H9 (cell line): ENCODE data around the gene SIPA1. TPM values are rescaled to one million over a fixed set of nuclear protein-coding genes. Genes with fewer than 3 reads are reported as not detected.

Source experiments
- DNase-seq: peaks from one replicate; pipeline ENCODE4 v3.0.0-alpha.2; 2017
- H2AFZ ChIP-seq: one replicate; pipeline ENCODE4 v1.6.1; 2013; ENCODE audit warnings: mild to moderate bottlenecking, low read length, control low read depth, moderate library complexity
- H2AK5ac ChIP-seq: 2 replicates; pipeline ENCODE4 v1.6.1; 2013; ENCODE audit warnings: low read length, control low read depth, mixed read lengths; ENCODE audit not compliant: insufficient read length
- H2BK120ac ChIP-seq: one replicate; pipeline ENCODE4 v1.6.1; 2013; ENCODE audit warnings: low read depth, mild to moderate bottlenecking, low read length, control low read depth, inconsistent platforms; ENCODE audit not compliant: poor library complexity, severe bottlenecking
- H2BK12ac ChIP-seq: 2 replicates; pipeline ENCODE4 v1.6.1; 2013; ENCODE audit warnings: low read length, control low read depth, mixed read lengths, low read depth; ENCODE audit not compliant: insufficient read length
- H2BK15ac ChIP-seq: 2 replicates; pipeline ENCODE4 v1.6.1; 2013; ENCODE audit warnings: low read depth, low read length, control low read depth
- H2BK20ac ChIP-seq: one replicate; pipeline ENCODE4 v1.6.1; 2013; ENCODE audit warnings: low read depth, mild to moderate bottlenecking, low read length, control low read depth, inconsistent platforms; ENCODE audit not compliant: poor library complexity, severe bottlenecking
- H2BK5ac ChIP-seq: 2 replicates; pipeline ENCODE4 v1.6.1; 2013; ENCODE audit warnings: low read length, control low read depth, mixed read lengths; ENCODE audit not compliant: insufficient read length
- H3K14ac ChIP-seq: 2 replicates; pipeline ENCODE4 v1.6.1; 2013; ENCODE audit warnings: low read length, control low read depth; ENCODE audit not compliant: insufficient read depth
- H3K18ac ChIP-seq: 2 replicates; pipeline ENCODE4 v1.6.1; 2013; ENCODE audit warnings: low read depth, mild to moderate bottlenecking, mixed read lengths, low read length, control low read depth; ENCODE audit not compliant: insufficient read length
- H3K23ac ChIP-seq: 2 replicates; pipeline ENCODE4 v1.6.1; 2013; ENCODE audit warnings: low read length, control low read depth, mixed read lengths, low read depth; ENCODE audit not compliant: insufficient read length
- H3K23me2 ChIP-seq: 2 replicates; pipeline ENCODE4 v1.6.1; 2013; ENCODE audit warnings: low read depth, mild to moderate bottlenecking, mixed read lengths, low read length, control low read depth; ENCODE audit not compliant: insufficient read length, poor library complexity, severe bottlenecking
- H3K27ac ChIP-seq: 2 replicates; pipeline ENCODE4 v1.5.1; 2013; ENCODE audit warnings: low read length, control low read depth, mixed read lengths, low read depth; ENCODE audit not compliant: insufficient read length
- H3K27me3 ChIP-seq: 2 replicates; pipeline ENCODE4 v1.6.1; 2013; ENCODE audit warnings: low read length, control low read depth, inconsistent platforms; ENCODE audit not compliant: insufficient read depth
- H3K4ac ChIP-seq: 2 replicates; pipeline ENCODE4 v1.6.1; 2013; ENCODE audit warnings: low read depth, mild to moderate bottlenecking, control low read depth, inconsistent platforms, low read length, moderate library complexity
- H3K4me1 ChIP-seq: 2 replicates; pipeline ENCODE4 v1.6.1; 2013; ENCODE audit warnings: low read length, control low read depth, inconsistent platforms; ENCODE audit not compliant: insufficient read depth
- H3K4me2 ChIP-seq: 2 replicates; pipeline ENCODE4 v1.6.1; 2013; ENCODE audit warnings: low read length, control low read depth, mixed read lengths; ENCODE audit not compliant: insufficient read length, insufficient read depth
- H3K56ac ChIP-seq: 2 replicates; pipeline ENCODE4 v1.6.1; 2013; ENCODE audit warnings: low read depth, mild to moderate bottlenecking, mixed read lengths, low read length, control low read depth; ENCODE audit not compliant: insufficient read length
- H3K79me1 ChIP-seq: 2 replicates; pipeline ENCODE4 v1.6.1; 2013; ENCODE audit warnings: low read depth, mild to moderate bottlenecking, moderate library complexity, low read length, control low read depth, inconsistent platforms; ENCODE audit not compliant: insufficient read depth, poor library complexity, severe bottlenecking
- H3K79me2 ChIP-seq: 2 replicates; pipeline ENCODE4 v1.6.1; 2013; ENCODE audit warnings: low read length, control low read depth, inconsistent platforms; ENCODE audit not compliant: insufficient read depth
- H3K9ac ChIP-seq: 2 replicates; pipeline ENCODE4 v1.6.1; 2013; ENCODE audit warnings: low read length, control low read depth, mixed read lengths; ENCODE audit not compliant: insufficient read length; ENCODE audit errors: extremely low read depth
- H3K9me3 ChIP-seq: one replicate; pipeline ENCODE4 v1.6.1; 2013; ENCODE audit warnings: low read depth, low read length, inconsistent platforms; ENCODE audit not compliant: control insufficient read depth
- H3T11ph ChIP-seq: one replicate; pipeline ENCODE4 v1.6.1; 2013; ENCODE audit warnings: mild to moderate bottlenecking, low read length, control low read depth, inconsistent platforms
- H4K20me1 ChIP-seq: one replicate; pipeline ENCODE4 v1.6.1; 2013; ENCODE audit not compliant: control insufficient read depth, insufficient read length, insufficient read depth
- H4K5ac ChIP-seq: 2 replicates; pipeline ENCODE4 v1.6.1; 2013; ENCODE audit warnings: low read depth, mild to moderate bottlenecking, mixed read lengths, low read length, control low read depth; ENCODE audit not compliant: insufficient read length
- H4K8ac ChIP-seq: replicated peaks from 2 replicates; pipeline ENCODE4 v1.6.1; 2013; ENCODE audit warnings: low read length, control low read depth, mixed read lengths, low read depth; ENCODE audit not compliant: insufficient read length
- H4K91ac ChIP-seq: 2 replicates; pipeline ENCODE4 v1.6.1; 2013; ENCODE audit warnings: low read depth, mild to moderate bottlenecking, moderate library complexity, mixed read lengths, low read length, control low read depth; ENCODE audit not compliant: insufficient read length
- H3K27ac Mint-ChIP-seq, 3 experiments: 2 replicates in 2 of 3; 3 replicates in 1 of 3; pipeline ENCODE4 v1.8.0; 2020 to 2021; ENCODE audit warnings: mixed read lengths in 3 of 3, mild to moderate bottlenecking in 1 of 3, moderate library complexity in 1 of 3
- H3K27me3 Mint-ChIP-seq: 2 replicates; pipeline ENCODE4 v1.8.0; 2021; ENCODE audit warnings: low read depth, mild to moderate bottlenecking, moderate library complexity, mixed read lengths
- H3K36me3 Mint-ChIP-seq, 3 experiments: 2 replicates in 2 of 3; 3 replicates in 1 of 3; pipeline ENCODE4 v1.8.0; 2020 to 2021; ENCODE audit warnings: low read depth in 3 of 3, mixed read lengths in 3 of 3; ENCODE audit not compliant: insufficient read depth in 1 of 3
- H3K4me1 Mint-ChIP-seq, 2 experiments: 2 replicates each; pipeline ENCODE4 v1.8.0; 2020; ENCODE audit warnings: mixed read lengths in 2 of 2
- H3K4me3 Mint-ChIP-seq, 2 experiments: 2 replicates in 1 of 2; 3 replicates in 1 of 2; pipeline ENCODE4 v1.8.0; 2020 to 2021; ENCODE audit warnings: mild to moderate bottlenecking in 2 of 2, mixed read lengths in 2 of 2, moderate library complexity in 1 of 2
- H3K9me3 Mint-ChIP-seq, 2 experiments: 2 replicates in 1 of 2; 3 replicates in 1 of 2; pipeline ENCODE4 v1.8.0; 2020; ENCODE audit warnings: mild to moderate bottlenecking in 2 of 2, mixed read lengths in 2 of 2, moderate library complexity in 1 of 2
- WGBS: extraction: QIAGEN DNeasy Blood & Tissue Kit; methylation state at CpG from one replicate; pipeline ENCODE4 v1.1.7; 2013; ENCODE audit warnings: missing lambda C conversion rate, low lambda C conversion rate, mixed read lengths; ENCODE audit not compliant: insufficient read length; ENCODE audit errors: extremely low coverage; 5-methylcytosine and 5-hydroxymethylcytosine counted together
- total RNA-seq: library from RNA; stranded (reverse); gene quantifications from 2 replicates; pipeline ENCODE4 v1.2.1, GENCODE V29; 2021
- TF ChIP-seq, protein P1 (sequence below): fragments of 200-600 bp; sonication (generic); conservative IDR thresholded peaks from 3 replicates; pipeline ENCODE4 v1.8.0; 2021; ENCODE audit warnings: antibody characterized with exemption, mild to moderate bottlenecking

Gene SIPA1
- total RNA-seq, 1 experiment from 2014 or later: 32.0 TPM

- peaks cover 19 to 26% (median 23%) of the 10 kb centered on the region in 3 experiments; a peak in 6 of 7 replicates for H3K36me3 Mint-ChIP-seq
- no peaks in the 10 kb centered on the region for H3K9me3 ChIP-seq
- no peak overlapping the region for H4K8ac ChIP-seq
- H3K79me2 ChIP-seq: no peaks in the 10 kb centered on the region
- no peaks in the 10 kb centered on the region for H3K27me3 Mint-ChIP-seq
- no peaks in the 10 kb centered on the region for H3K4me1 ChIP-seq
- H3K9me3 Mint-ChIP-seq: no peaks in the 10 kb centered on the region
- H2BK5ac ChIP-seq: no peak overlapping the region
- H3K4me1 Mint-ChIP-seq: peaks cover 4 to 6% of the 10 kb centered on the region in 2 experiments
- no peak overlapping the region for H4K91ac ChIP-seq
- H3K23ac ChIP-seq: no peak overlapping the region
- H2BK12ac ChIP-seq: no peak overlapping the region
- DNase-seq: no peak
- H3T11ph ChIP-seq: no peak overlapping the region
- H3K14ac ChIP-seq: peak overlapping the region; percentile 64; the same call in 1 of the 2 replicates
- H4K5ac ChIP-seq: no peak overlapping the region
- no peak overlapping the region for H2BK120ac ChIP-seq
- H2AK5ac ChIP-seq: no peak overlapping the region
- no peaks in the 10 kb centered on the region for H3K27me3 ChIP-seq
- H3K18ac ChIP-seq: no peak overlapping the region
- peak overlapping the region; percentile 68 to 96 (median 85); a peak in 4 of 7 replicates for H3K27ac Mint-ChIP-seq
- no peak overlapping the region for H2AFZ ChIP-seq
- H3K23me2 ChIP-seq: peaks cover 13% of the 10 kb centered on the region
- H3K9ac ChIP-seq: peak overlapping the region; percentile 14
- no peak overlapping the region for H3K56ac ChIP-seq
- H3K4ac ChIP-seq: no peak overlapping the region
- no peaks in the 10 kb centered on the region for H4K20me1 ChIP-seq
- no peak overlapping the region for H2BK20ac ChIP-seq
- H3K27ac ChIP-seq: no peak overlapping the region
- peak overlapping the region; percentile 67 for H3K4me2 ChIP-seq
- WGBS: no CpG with 5 or more reads among the region's 15 CpGs
- H2BK15ac ChIP-seq: no peak overlapping the region
- H3K4me3 Mint-ChIP-seq: peak overlapping the region; percentile 81 to 87
- peaks cover 3% of the 10 kb centered on the region for H3K79me1 ChIP-seq
- TF ChIP-seq, protein P1, sequence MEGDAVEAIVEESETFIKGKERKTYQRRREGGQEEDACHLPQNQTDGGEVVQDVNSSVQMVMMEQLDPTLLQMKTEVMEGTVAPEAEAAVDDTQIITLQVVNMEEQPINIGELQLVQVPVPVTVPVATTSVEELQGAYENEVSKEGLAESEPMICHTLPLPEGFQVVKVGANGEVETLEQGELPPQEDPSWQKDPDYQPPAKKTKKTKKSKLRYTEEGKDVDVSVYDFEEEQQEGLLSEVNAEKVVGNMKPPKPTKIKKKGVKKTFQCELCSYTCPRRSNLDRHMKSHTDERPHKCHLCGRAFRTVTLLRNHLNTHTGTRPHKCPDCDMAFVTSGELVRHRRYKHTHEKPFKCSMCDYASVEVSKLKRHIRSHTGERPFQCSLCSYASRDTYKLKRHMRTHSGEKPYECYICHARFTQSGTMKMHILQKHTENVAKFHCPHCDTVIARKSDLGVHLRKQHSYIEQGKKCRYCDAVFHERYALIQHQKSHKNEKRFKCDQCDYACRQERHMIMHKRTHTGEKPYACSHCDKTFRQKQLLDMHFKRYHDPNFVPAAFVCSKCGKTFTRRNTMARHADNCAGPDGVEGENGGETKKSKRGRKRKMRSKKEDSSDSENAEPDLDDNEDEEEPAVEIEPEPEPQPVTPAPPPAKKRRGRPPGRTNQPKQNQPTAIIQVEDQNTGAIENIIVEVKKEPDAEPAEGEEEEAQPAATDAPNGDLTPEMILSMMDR: no peak
These were observed 25.8 kb downstream of the SIPA1 start for GRCh38 chr11:65663639-65664200.
